GM19025 (cell line): ENCODE measurements around the gene SYNE3.

Experiments used
- ATAC-seq: cut with Tn5 transposase; IDR thresholded peaks from one replicate; pipeline ENCODE4 v1.9.1; 2021; ENCODE audit warnings: mild to moderate bottlenecking, low read depth, moderate library complexity; ENCODE audit not compliant: unreplicated experiment

Gene SYNE3

GRCh38 chr14:95516554-95517181, at the start of gene SYNE3:
Gene SYNE3 (minus strand): TSS chr14:95516650. CDS start chr14:95475821, 40,829 bp downstream.
- ATAC-seq: peak; percentile 47

- no peak for ATAC-seq
Observed at GRCh38 chr14:95564060-95564459, 47.6 kb upstream of the SYNE3 start.

- no peak for ATAC-seq
Observed at GRCh38 chr14:95562892-95563685, 46.6 kb upstream of the SYNE3 start.

- no peak for ATAC-seq
Observed at GRCh38 chr14:95561001-95561412, 44.6 kb upstream of the SYNE3 start.

GRCh38 chr14:95559203-95559602, 42.8 kb upstream of the SYNE3 start:
- ATAC-seq: no peak

- no peak for ATAC-seq
Observed at GRCh38 chr14:95557832-95558231, 41.4 kb upstream of the SYNE3 start.

- ATAC-seq: no peak
Observed at GRCh38 chr14:95557291-95557690, 40.8 kb upstream of the SYNE3 start.

- no peak for ATAC-seq
Observed at GRCh38 chr14:95555053-95555452, 38.6 kb upstream of the SYNE3 start.

GRCh38 chr14:95553141-95553540, 36.7 kb upstream of the SYNE3 start:
- no peak for ATAC-seq

- no peak for ATAC-seq
Observed at GRCh38 chr14:95551435-95551834, 35.0 kb upstream of the SYNE3 start.

- ATAC-seq: no peak
Observed at GRCh38 chr14:95549656-95550585, 33.5 kb upstream of the SYNE3 start.

- no peak for ATAC-seq
Observed at GRCh38 chr14:95548328-95548929, 32.0 kb upstream of the SYNE3 start.

GRCh38 chr14:95547626-95548327, 31.3 kb upstream of the SYNE3 start:
- no peak for ATAC-seq

- ATAC-seq: no peak
Observed at GRCh38 chr14:95547272-95547625, 30.8 kb upstream of the SYNE3 start.

- no peak for ATAC-seq
Observed at GRCh38 chr14:95545515-95546168, 29.2 kb upstream of the SYNE3 start.

GRCh38 chr14:95544588-95544987, 28.1 kb upstream of the SYNE3 start:
- ATAC-seq: no peak

GRCh38 chr14:95543021-95543420, 26.6 kb upstream of the SYNE3 start:
- ATAC-seq: no peak

GRCh38 chr14:95541932-95542930, 25.8 kb upstream of the SYNE3 start:
- ATAC-seq: no peak
